GM19238 (cell line): ENCODE results near the gene STXBP6.
"Not testable (repeated sequence)": the region's sequence is repeated elsewhere in the genome, so short reads cannot be mapped to it uniquely, and the experiment has no call there.

Experiments
- DNase-seq: peaks from one replicate; pipeline ENCODE4 v3.0.0; 2011; ENCODE audit warnings: low spot score; ENCODE audit not compliant: insufficient read length

The STXBP6 gene

DNA sequence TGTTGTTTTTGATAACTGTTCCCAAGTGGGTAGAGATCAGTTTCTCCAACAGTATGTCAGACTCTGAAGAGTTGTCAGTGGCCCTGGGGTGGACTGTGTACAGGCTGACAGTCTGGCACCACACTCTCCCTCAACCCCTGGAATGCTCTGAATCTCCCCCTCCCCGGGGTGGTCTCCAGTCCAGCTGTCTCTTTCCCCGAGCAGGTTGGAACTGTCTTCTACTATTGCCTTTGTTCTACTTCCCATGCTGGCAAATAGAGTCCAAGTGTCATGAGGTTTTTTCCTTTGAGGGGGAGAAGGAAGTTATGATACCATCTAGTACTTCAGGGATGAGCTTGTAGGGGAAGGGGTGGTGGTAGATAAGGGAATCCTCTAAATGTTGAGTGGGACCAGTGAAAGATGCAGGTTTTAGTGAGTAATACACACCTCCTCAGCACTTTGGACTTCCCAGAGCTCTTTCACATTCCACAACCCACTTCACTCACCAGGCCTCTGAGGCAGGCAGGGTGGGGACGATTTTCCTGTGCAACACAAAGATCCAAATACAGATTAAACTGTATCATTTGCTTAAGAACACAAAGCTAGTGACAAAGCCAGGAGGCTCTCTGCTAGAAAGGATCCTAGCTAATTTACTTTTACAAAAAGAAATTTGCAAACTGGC, 245.3 kb downstream of the STXBP6 start:
- no peak for DNase-seq

DNA sequence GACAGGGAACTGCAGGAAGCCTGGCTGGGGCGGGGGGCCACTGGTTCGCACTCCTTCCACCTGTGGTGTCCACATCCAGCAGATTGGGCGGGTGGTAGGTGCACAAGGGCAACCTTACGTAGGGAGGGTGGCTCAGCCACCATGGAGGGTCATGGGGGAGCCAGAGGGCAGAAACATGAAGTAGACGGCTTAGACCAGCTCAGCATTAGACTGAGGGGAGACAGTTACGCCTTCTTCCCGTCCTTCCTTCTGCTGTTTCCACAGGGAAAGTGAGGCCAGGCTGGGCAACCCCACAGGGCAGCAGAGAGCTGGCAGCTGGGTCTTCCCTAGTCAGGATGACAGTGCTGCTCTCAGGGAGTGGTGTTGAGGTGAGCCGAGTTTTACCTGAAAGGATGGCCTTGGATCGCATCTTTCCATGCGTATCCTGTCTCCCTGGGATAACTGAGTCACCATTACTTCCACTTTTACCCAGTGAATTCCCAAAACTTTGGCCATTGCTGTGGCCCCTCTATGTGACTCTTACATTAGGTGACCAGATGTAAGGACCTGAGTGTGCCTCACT, 245.9 kb downstream of the STXBP6 start:
- no peak for DNase-seq

DNA sequence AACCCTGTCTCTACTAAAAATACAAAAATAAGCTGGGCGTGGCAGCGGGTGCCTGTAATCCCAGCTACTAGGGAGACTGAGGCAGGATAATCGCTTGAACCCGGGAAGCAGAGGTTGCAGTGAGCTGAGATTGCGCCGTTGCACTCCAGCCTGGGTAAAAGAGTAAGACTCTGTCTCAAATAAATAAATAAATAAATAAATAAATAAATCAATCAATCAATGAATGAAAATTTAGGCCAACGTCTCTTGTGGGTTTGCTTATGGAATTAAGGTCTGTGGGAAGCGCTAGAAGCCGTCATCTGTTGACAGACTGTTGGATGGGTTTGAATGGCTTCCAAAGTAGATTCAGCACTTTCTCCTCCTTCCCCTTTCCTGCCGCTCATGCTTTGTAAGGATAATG, 246.5 kb downstream of the STXBP6 start:
- not testable (repeated sequence) for DNase-seq

DNA sequence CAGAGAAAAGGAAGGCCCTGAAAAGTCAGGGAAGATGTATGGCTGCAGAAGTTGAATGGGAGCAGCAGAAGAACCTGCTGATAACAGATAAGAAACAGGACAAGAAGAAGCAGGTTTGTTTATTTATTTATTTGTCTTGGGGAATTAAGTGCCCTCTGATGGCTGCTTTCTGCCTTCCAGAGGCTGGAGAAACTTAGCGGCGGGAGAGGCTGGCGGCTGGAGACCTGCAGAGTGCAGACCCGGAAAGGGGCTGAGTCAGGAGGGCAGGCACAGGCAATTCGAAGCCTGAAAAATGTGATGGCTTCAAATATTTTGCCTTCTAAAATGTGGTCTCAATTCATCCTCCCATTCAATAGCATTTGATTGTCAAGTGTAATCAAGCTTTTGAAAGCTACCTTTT, 247.7 kb downstream of the STXBP6 start:
- DNase-seq, result no peak

DNA sequence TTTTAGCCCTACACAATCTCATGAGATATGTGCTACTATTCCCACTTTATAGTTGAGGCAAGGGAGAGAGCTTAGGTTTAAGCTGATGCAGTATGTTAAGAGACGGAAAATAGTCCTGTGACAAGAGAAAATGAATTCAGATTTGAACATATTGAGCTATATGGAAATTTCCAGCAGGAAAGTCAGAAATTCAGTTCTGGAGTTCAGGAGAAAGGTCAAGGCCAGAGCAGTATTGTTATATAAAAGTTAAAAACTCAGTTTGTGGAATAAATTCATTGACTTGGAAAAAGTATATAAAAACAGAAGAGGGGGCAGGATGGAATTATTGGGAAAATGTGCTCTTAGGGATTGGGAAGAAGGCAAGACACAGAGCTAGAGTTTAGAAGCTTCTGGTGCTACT, 248.9 kb downstream of the STXBP6 start:
- DNase-seq, result no peak

DNA sequence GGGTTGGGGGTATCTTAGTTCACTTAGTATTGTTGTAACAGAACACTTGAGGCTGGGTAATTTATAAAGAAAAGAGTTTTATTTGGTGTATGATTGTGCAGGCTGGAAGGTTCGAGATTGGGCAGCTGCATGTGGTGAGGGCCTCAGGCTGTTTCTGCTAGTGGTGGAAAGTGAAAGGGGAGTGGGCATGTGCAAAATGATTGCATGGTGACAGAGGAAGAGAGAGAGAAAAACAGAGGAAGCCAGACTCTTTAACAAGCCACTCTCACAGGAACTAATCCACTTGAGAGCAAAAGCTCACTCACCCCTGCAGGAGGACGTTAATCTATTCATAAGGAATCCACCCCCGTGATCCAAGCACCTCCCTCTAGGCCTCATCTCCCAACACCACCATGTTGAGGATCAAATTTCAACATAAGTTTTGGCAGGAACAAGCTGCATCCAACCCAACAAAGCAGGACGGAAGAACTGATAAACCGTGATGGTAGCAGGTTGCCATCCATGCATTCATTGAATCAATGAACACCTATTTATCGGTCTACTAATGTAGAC, 251.0 kb downstream of the STXBP6 start:
- no peak for DNase-seq

DNA sequence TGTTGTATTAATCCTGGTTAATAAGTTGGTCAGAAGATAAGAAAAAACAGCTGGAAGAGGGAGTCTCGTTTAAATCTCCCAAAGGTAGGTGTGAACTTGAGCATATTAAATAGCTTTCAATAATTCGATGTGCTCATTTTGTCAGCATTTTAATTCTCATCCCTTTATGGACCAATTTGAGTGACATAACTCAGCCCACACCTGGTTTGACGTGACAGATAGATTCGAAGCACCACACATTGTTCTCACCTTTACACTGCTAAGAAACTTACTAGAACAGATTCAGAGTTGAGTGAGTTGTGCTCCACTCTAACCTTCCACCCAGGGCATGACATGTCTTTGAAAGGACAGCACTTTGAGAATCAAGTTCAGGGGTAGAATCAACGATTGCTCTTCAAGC, 254.5 kb downstream of the STXBP6 start:
- DNase-seq, result no peak

DNA sequence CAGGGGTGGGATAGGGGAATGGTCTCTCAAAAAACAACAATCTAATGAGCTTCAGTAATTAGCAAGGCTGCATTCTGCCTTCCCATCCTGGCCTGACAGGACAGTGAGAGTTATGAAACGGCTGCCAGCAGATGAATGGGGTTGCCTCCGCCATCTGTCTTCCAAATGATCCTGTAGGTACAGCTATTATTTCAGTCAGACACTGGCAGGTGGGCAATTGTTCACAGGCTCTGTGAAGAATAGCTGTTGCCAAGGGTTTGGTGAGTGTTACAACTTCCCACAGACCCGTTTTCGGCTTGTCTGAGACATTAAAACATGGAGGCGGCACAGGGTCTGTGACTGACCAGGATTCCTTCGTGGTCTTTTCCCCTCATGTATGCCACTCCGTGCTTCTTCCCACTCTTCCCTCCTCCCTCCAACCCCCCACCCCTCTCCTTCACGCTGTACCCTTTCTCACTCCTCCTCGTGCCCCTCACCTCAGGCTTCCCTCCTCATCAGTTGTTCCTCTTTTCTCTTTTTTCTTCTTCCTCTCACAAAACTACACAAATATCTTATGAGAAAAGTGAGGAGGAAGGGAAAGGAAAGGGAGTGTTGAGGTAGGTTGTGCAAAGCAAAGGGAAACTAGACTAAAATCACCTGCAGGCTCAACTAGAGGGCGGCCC, 255.2 kb downstream of the STXBP6 start:
- no peak for DNase-seq

DNA sequence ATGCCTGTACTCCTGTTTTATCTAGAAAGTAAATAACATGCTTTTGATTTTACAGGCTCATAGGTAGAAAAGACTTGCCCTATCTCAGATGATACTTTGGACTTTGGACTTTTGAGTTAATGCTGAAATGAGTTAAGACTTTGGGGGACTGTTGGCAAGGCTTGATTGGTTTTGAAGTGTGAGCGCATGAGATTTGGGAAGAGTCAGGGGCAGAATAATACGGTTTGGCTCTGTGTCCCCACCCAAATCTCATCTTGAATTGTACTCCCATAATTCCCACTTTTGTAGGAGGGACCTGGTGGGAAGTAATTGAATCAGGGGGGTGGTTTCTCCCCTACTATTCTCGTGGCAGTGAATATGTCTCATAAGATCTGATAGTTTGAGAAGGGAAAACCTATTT, 259.8 kb downstream of the STXBP6 start:
- no peak for DNase-seq

DNA sequence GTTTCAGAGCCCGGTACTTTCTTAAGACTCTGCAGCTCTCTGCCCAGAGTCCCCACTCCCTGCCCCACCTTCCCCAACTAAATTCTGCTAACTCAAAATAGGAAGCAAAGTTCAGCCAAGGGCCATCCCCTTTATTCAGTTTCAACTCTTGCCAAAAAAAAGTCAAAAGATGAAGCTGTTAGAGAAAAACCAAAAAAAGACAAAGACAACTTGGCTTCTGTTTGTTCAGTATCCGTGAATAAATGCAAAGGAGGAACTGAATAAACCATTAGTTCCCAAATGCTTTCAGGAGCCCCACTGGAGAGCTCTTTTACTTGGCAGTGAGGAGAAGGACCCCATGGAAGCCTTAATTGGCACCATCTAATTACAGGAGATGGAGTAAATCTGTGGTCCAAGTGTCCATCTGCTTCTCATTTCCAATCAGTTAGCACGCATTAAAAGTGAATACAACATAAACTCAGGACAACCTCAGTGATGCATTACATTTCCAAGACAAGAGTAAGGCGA, 260.5 kb downstream of the STXBP6 start:
- no peak for DNase-seq

DNA sequence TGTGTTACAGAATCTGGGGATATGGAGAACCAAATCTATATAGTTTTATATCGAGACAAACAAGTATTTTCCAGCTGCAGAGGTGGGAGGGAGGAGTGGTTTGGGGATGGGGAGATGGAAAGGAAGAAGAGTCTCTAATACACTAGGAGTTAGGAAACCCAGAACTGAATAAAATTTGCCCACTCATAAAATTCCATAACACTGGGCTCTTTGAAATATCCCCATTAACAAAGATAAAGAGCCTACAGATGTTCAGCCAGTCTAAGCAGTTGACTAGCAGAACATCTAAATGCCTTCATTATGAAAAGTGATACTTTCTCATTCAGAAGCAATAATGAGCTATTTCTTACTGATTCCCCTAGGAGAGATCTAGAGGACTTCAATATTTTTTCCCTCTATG, 264.2 kb downstream of the STXBP6 start:
- DNase-seq, result no peak

DNA sequence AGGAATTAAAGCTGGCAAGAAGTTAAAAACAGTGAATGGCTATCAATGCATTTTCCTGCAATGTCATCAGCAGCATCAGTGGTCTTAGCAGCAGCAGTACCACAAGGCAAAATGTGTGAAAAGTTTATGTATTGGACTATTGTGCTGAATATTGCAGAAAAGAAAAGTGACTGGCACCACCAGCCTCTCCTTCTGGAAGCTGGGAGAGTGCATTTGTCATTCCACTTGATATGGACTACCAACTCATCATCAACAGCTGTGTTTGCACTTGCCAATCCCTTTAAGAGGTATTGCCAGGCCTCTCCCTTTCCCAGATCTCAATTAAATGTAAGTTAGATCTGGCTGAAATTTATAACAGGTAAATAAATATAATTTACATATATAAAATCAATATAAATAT, 265.0 kb downstream of the STXBP6 start:
- DNase-seq, result no peak

DNA sequence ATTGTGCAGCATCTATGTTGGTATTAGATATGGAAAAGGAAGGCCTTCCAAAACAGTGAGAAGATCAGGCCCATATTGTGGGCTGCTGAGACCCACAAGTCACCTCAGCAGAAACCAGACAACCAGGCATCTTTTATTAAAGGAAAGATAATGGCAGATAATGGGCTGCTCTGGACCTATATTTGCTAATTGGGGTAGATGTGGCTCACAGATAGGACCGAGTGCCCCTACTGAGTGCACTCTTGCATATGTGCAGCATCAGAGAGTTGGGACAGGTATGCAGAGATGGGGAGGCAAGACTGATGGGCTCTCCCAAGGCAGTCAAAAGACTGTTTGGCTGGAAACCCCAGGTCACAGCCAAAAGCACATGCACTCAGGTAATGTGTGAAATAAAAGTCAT, 266.2 kb downstream of the STXBP6 start:
- no peak for DNase-seq

DNA sequence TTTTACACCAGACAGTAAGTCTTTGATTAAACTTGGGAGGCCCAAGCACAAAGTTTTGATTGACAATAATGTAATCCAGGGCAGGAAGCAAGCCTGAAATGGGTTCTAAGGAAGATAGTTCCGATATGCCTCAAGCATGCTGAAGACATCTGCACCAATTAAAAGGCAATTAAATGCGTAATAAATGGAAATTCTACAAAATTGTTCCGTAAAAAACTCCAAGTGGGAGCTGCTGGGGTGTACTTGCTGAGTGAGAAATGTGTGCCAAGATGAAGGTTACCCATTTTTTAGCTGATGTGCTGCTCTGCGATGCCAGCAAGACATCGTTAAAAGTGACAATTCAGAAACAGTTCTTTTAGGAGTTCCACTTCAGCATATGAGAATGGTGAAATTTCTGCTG, 269.7 kb downstream of the STXBP6 start:
- no peak for DNase-seq

DNA sequence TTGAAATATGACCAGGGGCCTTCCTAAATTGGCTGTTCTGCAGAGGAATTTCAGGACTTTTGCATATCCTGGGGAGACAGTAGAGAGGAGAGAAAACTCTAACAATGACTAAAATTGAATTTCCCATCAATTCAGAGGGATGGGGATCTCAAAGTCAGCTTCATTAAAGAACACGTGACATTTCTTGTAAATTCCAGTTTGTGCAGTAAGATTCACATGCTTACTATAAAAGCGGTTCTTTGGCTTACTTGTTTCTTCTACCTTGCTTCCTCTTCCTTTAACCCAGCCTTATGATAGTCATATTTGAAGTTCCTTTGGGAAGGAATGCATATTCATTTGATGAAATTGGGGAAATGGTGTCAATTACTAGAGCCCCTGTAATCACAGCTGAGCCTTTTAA, 272.3 kb downstream of the STXBP6 start:
- DNase-seq, result no peak

DNA sequence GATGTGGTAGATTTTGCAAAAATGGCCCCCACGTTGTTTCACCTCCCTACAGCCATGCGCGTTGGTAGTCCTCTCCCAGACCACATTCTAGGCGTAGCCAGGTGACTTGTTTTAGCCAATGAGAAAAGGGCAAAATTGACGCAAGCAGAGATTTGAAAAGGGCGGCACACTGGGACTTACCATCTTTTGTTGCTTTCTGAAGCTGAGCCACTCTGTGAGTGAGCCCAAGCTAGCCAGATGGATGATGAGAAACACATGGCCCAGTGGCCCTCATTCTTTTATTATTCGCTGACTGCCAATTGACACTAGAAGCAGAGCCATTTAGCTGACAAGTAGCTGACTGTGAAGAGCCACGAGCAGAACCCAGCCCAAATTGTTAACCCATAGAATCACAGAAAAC, 274.0 kb downstream of the STXBP6 start:
- no peak for DNase-seq

DNA sequence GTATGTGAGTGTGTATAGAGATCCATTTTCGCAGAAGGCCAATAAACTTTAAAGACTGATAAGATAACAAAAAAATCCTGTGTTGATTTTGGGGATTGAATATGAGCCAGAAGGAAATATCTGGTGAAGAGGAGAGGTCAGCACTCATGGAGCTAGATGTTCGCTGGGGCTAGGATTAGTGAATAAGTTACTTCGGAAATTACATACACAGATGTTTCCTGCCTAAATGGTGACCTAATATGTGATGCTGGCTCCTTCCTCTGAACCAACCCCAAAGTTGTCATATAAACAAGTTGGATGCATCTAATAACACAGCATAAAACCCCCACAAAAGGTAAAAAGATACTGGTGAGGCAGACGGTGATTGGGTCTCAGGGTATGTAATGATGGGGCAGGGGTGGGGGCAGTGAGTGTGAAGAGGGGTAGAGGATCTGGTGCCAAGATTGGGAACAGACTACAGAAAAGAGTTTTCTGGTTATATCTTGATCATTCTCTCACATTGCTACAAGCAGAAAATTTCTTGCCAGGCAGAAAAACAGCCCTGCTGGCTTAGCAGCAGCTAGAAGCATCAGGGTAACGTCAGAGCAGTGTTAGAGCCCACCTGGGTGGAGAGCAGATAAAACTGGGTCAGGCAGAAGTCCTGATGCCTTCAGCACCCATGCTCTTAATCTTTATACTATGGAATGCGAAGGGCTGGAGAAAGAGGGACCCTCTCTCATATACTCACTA, 275.6 kb downstream of the STXBP6 start:
- DNase-seq, result no peak

DNA sequence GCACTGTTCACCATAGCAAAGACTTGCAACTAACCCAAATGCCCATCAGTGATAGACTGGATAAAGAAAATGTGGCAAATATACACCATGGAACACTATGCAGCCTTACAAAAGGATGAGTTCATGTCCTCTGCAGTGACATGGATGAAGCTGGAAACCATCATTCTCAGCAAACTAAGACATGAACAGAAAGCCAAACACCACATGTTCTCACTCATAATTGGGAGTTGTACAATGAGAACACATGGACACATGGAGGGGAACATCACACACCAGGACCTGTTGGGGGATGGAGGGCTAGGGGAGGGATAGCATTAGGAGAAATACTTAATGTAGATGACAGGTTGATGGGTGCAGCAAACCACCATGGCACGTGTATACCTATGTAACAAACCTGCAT, 276.4 kb downstream of the STXBP6 start:
- not testable (repeated sequence) for DNase-seq

DNA sequence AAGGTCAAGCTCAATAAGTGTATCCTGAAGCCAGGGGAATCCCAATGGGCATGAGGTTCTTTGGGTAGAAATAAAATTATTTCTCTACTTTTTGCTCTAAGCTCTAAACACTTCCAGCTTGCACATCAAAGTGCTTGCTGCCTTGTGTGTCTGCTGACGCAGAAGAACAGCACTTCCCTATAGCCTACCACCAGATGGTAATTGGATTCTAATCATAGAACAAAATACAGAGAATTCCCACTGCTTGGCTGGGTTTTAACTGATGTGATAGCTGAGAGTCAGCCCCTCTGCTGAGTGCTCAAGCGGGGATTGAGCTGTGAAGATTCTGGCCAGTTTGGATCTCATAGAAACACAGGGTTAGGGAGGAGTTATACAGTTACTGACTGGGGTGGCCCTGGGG, 283.5 kb downstream of the STXBP6 start:
- DNase-seq, result no peak

DNA sequence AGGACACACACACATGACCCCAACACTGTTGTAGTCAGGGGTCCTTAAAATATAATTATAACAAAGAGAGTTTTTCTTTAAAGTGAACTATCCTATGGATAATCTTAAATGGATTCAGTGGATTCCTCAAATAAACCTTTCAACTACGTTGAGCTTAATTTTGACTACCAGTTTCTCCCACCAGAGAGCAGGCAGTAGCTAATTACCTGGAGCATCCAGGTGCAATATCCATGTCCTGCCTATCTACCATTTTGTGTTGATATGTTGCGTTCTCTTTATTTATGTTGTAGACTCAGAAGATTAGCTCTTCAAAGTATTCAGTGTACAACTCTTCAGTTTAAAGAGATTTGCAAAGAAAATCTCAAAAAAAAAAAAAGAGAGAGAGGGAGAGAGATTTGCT, 288.8 kb downstream of the STXBP6 start:
- no peak for DNase-seq
